ENCODE measurements around the gene SELENOV.

SELENOV gene

GRCh38 chr19:39506944-39507714 is 7.8 kb upstream of the SELENOV start:
- peak overlapping the region; percentile 18; the same call in 1 of the 2 replicates for H3K27ac ChIP-seq
- ChIA-PET POLR2A (ENCODE audit: low non-redundant PET) (no interaction called here), CTCF (no interaction called here)
- no peak for TF ChIP-seq CTCF (conservative IDR thresholded peaks at IDR 0.05; ENCODE audit: low read depth)
- peak; percentile 71 for DNase-seq (ENCODE audit: low spot score)

GRCh38 chr19:39507715-39508364 is 7.1 kb upstream of the SELENOV start:
- ChIA-PET POLR2A (ENCODE audit: low non-redundant PET) (no interaction called here), CTCF (no interaction called here)
- peak overlapping the region; percentile 18; the same call in 1 of the 2 replicates for H3K27ac ChIP-seq
- TF ChIP-seq CTCF (conservative IDR thresholded peaks at IDR 0.05; ENCODE audit: low read depth), result no peak
- DNase-seq (ENCODE audit: low spot score), result no peak

- POLR2A ChIA-PET (ENCODE audit: low non-redundant PET), result no interaction called here
- DNase-seq (ENCODE audit: low spot score), result no peak
- CTCF ChIA-PET, result interaction anchor here (1.0 kb wide), 1 partner anchor 25 kb away, joined by 6 read pairs; no protein-coding TSS in a partner anchor
- TF ChIP-seq CTCF (conservative IDR thresholded peaks at IDR 0.05; ENCODE audit: low read depth), result no peak
- H3K27ac ChIP-seq, result no peak overlapping the region
Observed at GRCh38 chr19:39508629-39509028, 6.3 kb upstream of the SELENOV start.

- ChIA-PET CTCF (interaction anchor here (1.0 kb wide), 1 partner anchor 25 kb away, joined by 6 read pairs; no protein-coding TSS in a partner anchor), POLR2A (ENCODE audit: low non-redundant PET) (no interaction called here)
- no peak for DNase-seq (ENCODE audit: low spot score)
- no peak for TF ChIP-seq CTCF (conservative IDR thresholded peaks at IDR 0.05; ENCODE audit: low read depth)
- H3K27ac ChIP-seq, result no peak overlapping the region
Observed at GRCh38 chr19:39509233-39509632, 5.7 kb upstream of the SELENOV start.

- DNase-seq (ENCODE audit: low spot score), result no peak
- TF ChIP-seq CTCF (conservative IDR thresholded peaks at IDR 0.05; ENCODE audit: low read depth), result no peak
- no peak overlapping the region for H3K27ac ChIP-seq
- POLR2A ChIA-PET (ENCODE audit: low non-redundant PET), result no interaction called here
- CTCF ChIA-PET, result interaction anchor here (2.5 kb wide), 1 partner anchor 10 kb away, joined by 12 read pairs; no protein-coding TSS in a partner anchor
Observed at GRCh38 chr19:39512988-39513387, 2.0 kb upstream of the SELENOV start.

- no peak for DNase-seq (ENCODE audit: low spot score)
- TF ChIP-seq CTCF (conservative IDR thresholded peaks at IDR 0.05; ENCODE audit: low read depth), result no peak
- CTCF ChIA-PET, result interaction anchor here (0.6 to 2.5 kb wide), 3 partner anchors 13 to 348 kb away, joined by 5 to 12 read pairs (median 11); partner anchors contain the start of gene DLL3
- no peak overlapping the region for H3K27ac ChIP-seq
- POLR2A ChIA-PET (ENCODE audit: low non-redundant PET), result no interaction called here
Observed at GRCh38 chr19:39515551-39516191, 732 bp downstream of the SELENOV start.

Data from RWPE1 (cell line).